ENCODE data around the gene CRADD.

GRCh38 chr12:93733358-93733757, 56.2 kb downstream of the CRADD start:
- TF ChIP-seq, protein P1, sequence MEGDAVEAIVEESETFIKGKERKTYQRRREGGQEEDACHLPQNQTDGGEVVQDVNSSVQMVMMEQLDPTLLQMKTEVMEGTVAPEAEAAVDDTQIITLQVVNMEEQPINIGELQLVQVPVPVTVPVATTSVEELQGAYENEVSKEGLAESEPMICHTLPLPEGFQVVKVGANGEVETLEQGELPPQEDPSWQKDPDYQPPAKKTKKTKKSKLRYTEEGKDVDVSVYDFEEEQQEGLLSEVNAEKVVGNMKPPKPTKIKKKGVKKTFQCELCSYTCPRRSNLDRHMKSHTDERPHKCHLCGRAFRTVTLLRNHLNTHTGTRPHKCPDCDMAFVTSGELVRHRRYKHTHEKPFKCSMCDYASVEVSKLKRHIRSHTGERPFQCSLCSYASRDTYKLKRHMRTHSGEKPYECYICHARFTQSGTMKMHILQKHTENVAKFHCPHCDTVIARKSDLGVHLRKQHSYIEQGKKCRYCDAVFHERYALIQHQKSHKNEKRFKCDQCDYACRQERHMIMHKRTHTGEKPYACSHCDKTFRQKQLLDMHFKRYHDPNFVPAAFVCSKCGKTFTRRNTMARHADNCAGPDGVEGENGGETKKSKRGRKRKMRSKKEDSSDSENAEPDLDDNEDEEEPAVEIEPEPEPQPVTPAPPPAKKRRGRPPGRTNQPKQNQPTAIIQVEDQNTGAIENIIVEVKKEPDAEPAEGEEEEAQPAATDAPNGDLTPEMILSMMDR (IDR thresholded peaks at IDR 0.05), result no peak
- TF ChIP-seq POLR2A (IDR thresholded peaks at IDR 0.05) (no peak), POLR2AphosphoS5 (IDR thresholded peaks at IDR 0.05) (no peak), EP300 (IDR thresholded peaks at IDR 0.05) (no peak)
